ENCODE results near the gene GNAZ. TPM values are rescaled to one million over a fixed set of nuclear protein-coding genes. Genes with fewer than 3 reads are reported as not detected.

The GNAZ gene
- polyA plus RNA-seq, 1 donor from 2014 or later, result 52.0 TPM

DNA sequence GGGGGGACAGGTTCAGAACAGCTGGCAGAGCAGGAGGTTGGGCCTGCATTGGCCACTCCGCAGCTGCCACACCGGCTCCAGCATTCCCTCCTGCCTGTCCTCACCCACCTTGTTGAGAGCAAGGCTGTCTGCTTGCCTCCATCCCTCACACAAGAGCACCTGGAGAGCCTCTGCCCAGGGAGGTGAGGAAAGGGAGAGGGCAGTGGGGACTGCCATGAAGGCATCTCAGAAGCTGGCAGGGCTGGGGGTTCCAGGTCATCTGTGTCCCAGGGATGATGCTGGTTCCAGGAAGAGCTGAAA lies 44.4 kb downstream of the GNAZ start:
- H3K79me2 ChIP-seq (replicated peaks; ENCODE audit: insufficient read depth, low read length), result no peaks in the 10 kb centered on the region
- TF ChIP-seq TAF1 (IDR thresholded peaks at IDR 0.05; ENCODE audit: low read depth) (no peak), EZH2 (IDR thresholded peaks at IDR 0.05; ENCODE audit: borderline replicate concordance, insufficient read depth, low read length, poor library complexity, severe bottlenecking) (no peak), MXI1 (conservative IDR thresholded peaks at IDR 0.05; ENCODE audit: poor library complexity, severe bottlenecking) (no peak), SMC3 (conservative IDR thresholded peaks at IDR 0.05; ENCODE audit: poor library complexity) (no peak), CTCF (IDR thresholded peaks at IDR 0.05; ENCODE audit: poor library complexity, severe bottlenecking) (no peak), RAD21 (conservative IDR thresholded peaks at IDR 0.05) (no peak), EP300 (conservative IDR thresholded peaks at IDR 0.05; ENCODE audit: poor library complexity, severe bottlenecking) (no peak), POLR2AphosphoS5 (IDR thresholded peaks at IDR 0.05) (no peak)
- TF ChIP-seq, protein P1, sequence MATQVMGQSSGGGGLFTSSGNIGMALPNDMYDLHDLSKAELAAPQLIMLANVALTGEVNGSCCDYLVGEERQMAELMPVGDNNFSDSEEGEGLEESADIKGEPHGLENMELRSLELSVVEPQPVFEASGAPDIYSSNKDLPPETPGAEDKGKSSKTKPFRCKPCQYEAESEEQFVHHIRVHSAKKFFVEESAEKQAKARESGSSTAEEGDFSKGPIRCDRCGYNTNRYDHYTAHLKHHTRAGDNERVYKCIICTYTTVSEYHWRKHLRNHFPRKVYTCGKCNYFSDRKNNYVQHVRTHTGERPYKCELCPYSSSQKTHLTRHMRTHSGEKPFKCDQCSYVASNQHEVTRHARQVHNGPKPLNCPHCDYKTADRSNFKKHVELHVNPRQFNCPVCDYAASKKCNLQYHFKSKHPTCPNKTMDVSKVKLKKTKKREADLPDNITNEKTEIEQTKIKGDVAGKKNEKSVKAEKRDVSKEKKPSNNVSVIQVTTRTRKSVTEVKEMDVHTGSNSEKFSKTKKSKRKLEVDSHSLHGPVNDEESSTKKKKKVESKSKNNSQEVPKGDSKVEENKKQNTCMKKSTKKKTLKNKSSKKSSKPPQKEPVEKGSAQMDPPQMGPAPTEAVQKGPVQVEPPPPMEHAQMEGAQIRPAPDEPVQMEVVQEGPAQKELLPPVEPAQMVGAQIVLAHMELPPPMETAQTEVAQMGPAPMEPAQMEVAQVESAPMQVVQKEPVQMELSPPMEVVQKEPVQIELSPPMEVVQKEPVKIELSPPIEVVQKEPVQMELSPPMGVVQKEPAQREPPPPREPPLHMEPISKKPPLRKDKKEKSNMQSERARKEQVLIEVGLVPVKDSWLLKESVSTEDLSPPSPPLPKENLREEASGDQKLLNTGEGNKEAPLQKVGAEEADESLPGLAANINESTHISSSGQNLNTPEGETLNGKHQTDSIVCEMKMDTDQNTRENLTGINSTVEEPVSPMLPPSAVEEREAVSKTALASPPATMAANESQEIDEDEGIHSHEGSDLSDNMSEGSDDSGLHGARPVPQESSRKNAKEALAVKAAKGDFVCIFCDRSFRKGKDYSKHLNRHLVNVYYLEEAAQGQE (IDR thresholded peaks at IDR 0.05; ENCODE audit: borderline replicate concordance), result no peak
- no peak overlapping the region for H2AFZ ChIP-seq (ENCODE audit: low read depth, low read length)
- H3K27me3 ChIP-seq (ENCODE audit: insufficient read depth, low read depth, low read length), result no peaks in the 10 kb centered on the region
- H3K4me3 ChIP-seq (ENCODE audit: low read length), result no peak overlapping the region
- no peak overlapping the region for H3K9ac ChIP-seq (ENCODE audit: low read length)
- no peaks in the 10 kb centered on the region for H3K9me3 ChIP-seq (ENCODE audit: low read length)
- no peaks in the 10 kb centered on the region for H4K20me1 ChIP-seq (ENCODE audit: insufficient read depth)
- no peaks in the 10 kb centered on the region for H3F3A ChIP-seq (ENCODE audit: insufficient read depth, low read length, poor library complexity, severe bottlenecking)
- no peaks in the 10 kb centered on the region for H3K9me2 ChIP-seq (ENCODE audit: insufficient read depth, low read length)
- H3K27ac ChIP-seq (ENCODE audit: low read length), result no peak overlapping the region
- H3K36me3 ChIP-seq (ENCODE audit: insufficient read depth, low read length), result no peaks in the 10 kb centered on the region
- no peak overlapping the region for H3K4me2 ChIP-seq (ENCODE audit: low read length)

DNA sequence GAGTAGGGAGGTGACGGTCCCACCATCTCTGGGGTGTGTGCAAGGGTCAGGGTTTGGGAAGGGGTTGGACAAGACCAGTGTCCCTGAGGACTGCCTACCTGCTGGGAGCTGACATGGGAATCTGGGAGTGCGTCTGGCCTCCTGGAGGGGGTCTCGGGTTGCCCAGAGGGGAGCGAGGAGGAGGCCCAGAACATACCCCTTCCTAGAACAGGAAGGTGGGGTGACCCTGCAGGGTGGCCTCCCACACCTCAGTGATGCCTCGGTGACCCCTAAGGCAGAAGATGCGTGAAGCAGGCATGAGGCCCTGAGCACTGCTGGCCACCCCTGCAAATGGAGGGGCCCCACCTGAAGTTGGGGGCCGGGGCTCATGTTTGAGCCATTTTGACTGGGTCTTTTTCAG lies 45.0 kb downstream of the GNAZ start:
- no peak for TF ChIP-seq MXI1 (conservative IDR thresholded peaks at IDR 0.05; ENCODE audit: poor library complexity, severe bottlenecking)
- H3K27me3 ChIP-seq (ENCODE audit: insufficient read depth, low read depth, low read length), result no peaks in the 10 kb centered on the region

More for the DNA sequence above, 45.0 kb downstream of the GNAZ start:
- Histone ChIP-seq H3K9ac (ENCODE audit: low read length) (no peak overlapping the region), H3K79me2 (replicated peaks; ENCODE audit: insufficient read depth, low read length) (no peaks in the 10 kb centered on the region), H3K9me3 (ENCODE audit: low read length) (no peaks in the 10 kb centered on the region), H3K4me3 (ENCODE audit: low read length) (no peak overlapping the region), H3F3A (ENCODE audit: insufficient read depth, low read length, poor library complexity, severe bottlenecking) (no peaks in the 10 kb centered on the region), H3K27ac (ENCODE audit: low read length) (no peak overlapping the region), H3K4me2 (ENCODE audit: low read length) (no peak overlapping the region), H4K20me1 (ENCODE audit: insufficient read depth) (no peaks in the 10 kb centered on the region), H3K9me2 (ENCODE audit: insufficient read depth, low read length) (no peaks in the 10 kb centered on the region), H3K36me3 (ENCODE audit: insufficient read depth, low read length) (no peaks in the 10 kb centered on the region), H2AFZ (ENCODE audit: low read depth, low read length) (no peak overlapping the region)
